Sigmoid colon (tissue), 7 donors: ENCODE results near the gene LDLRAD4. TPM values are rescaled to one million over a fixed set of nuclear protein-coding genes. Genes with fewer than 3 reads are reported as not detected.

Source experiments
- DNase-seq: peaks from one replicate; pipeline ENCODE4 v3.0.0-alpha.2; 2019
- H3K27ac ChIP-seq, 4 donors: fragments of 200-600 bp; sonication (generic); one replicate each; pipeline ENCODE4 v1.5.1; 2016 to 2019; ENCODE audit warnings: mild to moderate bottlenecking in 1 of 4
- H3K27me3 ChIP-seq, 3 donors: fragments of 200-600 bp; sonication (generic); one replicate each; pipeline ENCODE4 v1.5.1; 2019; ENCODE audit warnings: mild to moderate bottlenecking in 1 of 3
- H3K36me3 ChIP-seq, 4 donors: fragments of 200-600 bp; sonication (generic); one replicate each; pipeline ENCODE4 v1.5.1; 2016 to 2019
- H3K4me1 ChIP-seq, 4 donors: fragments of 200-600 bp; sonication (generic); one replicate each; pipeline ENCODE4 v1.5.1; 2017 to 2019
- H3K4me3 ChIP-seq, 4 donors: fragments of 200-600 bp; sonication (generic); one replicate each; pipeline ENCODE4 v1.5.1; 2017 to 2019; ENCODE audit warnings: mild to moderate bottlenecking in 2 of 4, moderate library complexity in 1 of 4
- H3K9me3 ChIP-seq, 4 donors: fragments of 200-600 bp in 3 of 4; sonication (generic) in 3 of 4; one replicate each; pipeline versions ENCODE4 v1.5.1 to v1.6.1; 2013 to 2019
- EP300 ChIP-seq, 4 donors: sonication (generic); formaldehyde crosslinking; IDR thresholded peaks; one replicate each; pipeline ENCODE4 v1.6.1; 2017; ENCODE audit warnings: antibody characterized with exemption in 4 of 4
- POLR2A ChIP-seq, 2 donors: fragments of 450-650 bp; IDR thresholded peaks; one replicate each; pipeline ENCODE4 v1.6.1; 2016; ENCODE audit warnings: antibody characterized with exemption in 2 of 2, mild to moderate bottlenecking in 2 of 2, moderate library complexity in 2 of 2
- POLR2AphosphoS5 ChIP-seq, 4 donors: sonication (generic); formaldehyde crosslinking; IDR thresholded peaks; one replicate each; pipeline ENCODE4 v1.6.1; 2017; ENCODE audit warnings: antibody characterized with exemption in 4 of 4
- WGBS, 2 donors: extraction: QIAGEN DNeasy Blood & Tissue Kit; methylation state at CpG; one replicate each; pipeline ENCODE4 v1.1.7; 2013; 5-methylcytosine and 5-hydroxymethylcytosine counted together
- intact Hi-C: fragments of 100-400 bp; cut with DNase I; formaldehyde crosslinking; loops from one replicate; pipeline ENCODE4 v1.15.1; 2023
- polyA plus RNA-seq, 3 donors: library from polyadenylated mRNA; stranded (reverse); fragments of 200-250 nt; gene quantifications; one replicate each; pipeline ENCODE4 v1.2.3, GENCODE V29; 2013
- total RNA-seq, 4 donors: library from RNA; depleted of rRNA; stranded (reverse); fragments of >200 nt; gene quantifications; one replicate each; pipeline ENCODE4 v1.1.0, GENCODE V29; 2016
- TF ChIP-seq, protein P1 (sequence below), 4 experiments: fragments of 450-650 bp in 3 of 4; fragments of 200-600 bp in 1 of 4; IDR thresholded peaks; one replicate each; pipeline ENCODE4 v1.5.1; 2016 to 2019; ENCODE audit warnings: antibody characterized with exemption in 4 of 4, mild to moderate bottlenecking in 3 of 4, moderate library complexity in 2 of 4
- donor health status: healthy with polysubstance abuse.
- donor health status: Bipolar disorder and iron deficiency.
- donor health status: healthy.

Gene LDLRAD4
- total and polyA plus RNA-seq, 7 donors, result 1.2 to 28.2 (median 17.2) TPM

DNA sequence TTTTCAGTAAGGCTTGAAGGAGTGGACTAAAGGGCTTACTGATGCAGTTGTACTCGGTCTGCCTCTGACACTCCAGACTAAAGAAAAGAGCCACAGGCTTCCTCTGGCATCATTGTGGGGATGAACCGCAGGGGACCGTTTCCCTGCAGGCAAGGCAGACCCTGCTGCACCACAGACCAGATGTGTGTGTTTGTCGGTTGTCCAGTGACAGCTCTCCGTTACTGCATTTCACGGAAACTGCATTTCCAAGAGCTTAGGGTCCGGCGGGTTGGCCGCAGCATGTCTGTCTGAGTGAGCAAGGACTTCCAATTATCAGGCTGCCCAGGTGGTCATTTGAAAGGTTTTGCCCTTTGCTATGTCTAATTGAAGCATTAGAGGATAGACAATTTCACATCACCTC is 409.7 kb downstream of the LDLRAD4 start:
- intact Hi-C loops, result loop anchor here (5.0 kb wide), 1 partner anchor 251 kb away; no protein-coding TSS in a partner anchor
- H3K27ac ChIP-seq, result no peak overlapping the region
- 73 to 88% methylated on average over 9 of the region's 9 CpGs for WGBS, 2 donors
- no peaks in the 10 kb centered on the region for H3K27me3 ChIP-seq
- no peak overlapping the region for H3K4me3 ChIP-seq
- H3K4me1 ChIP-seq, result peaks cover 0 to 7% (median 5%) of the 10 kb centered on the region in 4 donors
- no peaks in the 10 kb centered on the region for H3K9me3 ChIP-seq
- no peak for DNase-seq
- TF ChIP-seq EP300 (IDR thresholded peaks at IDR 0.05), result no peak
- H3K36me3 ChIP-seq, result no peaks in the 10 kb centered on the region

DNA sequence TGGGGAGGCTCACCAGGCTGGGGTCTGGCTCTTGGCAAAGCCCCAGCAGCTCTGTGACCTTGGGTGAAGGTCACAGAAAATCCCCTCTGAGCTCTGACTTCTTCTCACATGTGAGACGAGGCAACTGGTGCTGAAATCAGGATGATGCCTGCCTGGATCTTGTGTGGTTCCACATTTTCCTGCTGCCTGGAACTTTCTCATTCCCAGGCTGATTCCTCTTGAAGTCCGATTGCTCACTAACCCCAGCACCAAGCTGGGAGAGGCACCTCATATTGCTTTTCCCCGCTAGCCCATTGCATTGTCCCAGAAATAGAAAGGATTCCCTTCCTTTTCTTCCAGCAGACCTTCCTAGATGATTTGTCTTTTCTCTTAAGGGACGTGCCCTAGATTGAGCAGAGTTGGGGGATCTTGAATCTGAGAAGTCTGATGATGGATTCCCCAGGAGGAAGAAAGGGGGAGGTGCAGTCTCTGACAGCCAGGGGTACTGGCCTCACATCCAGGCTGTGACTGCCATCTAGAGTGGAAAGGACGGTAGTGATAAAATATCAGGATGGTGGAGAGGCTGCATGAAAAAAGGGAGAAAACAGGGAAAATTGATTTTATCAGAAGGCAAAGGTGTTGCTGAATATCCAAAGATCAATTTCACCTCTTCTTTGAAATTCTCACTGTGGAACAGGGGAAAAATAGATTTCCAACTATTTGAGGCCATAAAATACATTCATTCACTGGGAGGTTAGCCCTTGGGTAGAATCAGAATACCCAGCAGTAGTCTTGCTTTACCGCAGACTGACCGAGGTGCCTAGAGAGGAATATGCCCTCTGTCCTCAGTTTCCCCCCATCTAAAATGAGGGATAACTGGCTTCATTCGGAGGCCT is 411.5 kb downstream of the LDLRAD4 start:
- intact Hi-C loops, result loop anchor here (1.0 to 5.0 kb wide), 4 partner anchors 72 to 518 kb away; no protein-coding TSS in a partner anchor
- WGBS, 2 donors, result 60 to 65% methylated on average over 8 of the region's 8 CpGs
- TF ChIP-seq, protein P1, sequence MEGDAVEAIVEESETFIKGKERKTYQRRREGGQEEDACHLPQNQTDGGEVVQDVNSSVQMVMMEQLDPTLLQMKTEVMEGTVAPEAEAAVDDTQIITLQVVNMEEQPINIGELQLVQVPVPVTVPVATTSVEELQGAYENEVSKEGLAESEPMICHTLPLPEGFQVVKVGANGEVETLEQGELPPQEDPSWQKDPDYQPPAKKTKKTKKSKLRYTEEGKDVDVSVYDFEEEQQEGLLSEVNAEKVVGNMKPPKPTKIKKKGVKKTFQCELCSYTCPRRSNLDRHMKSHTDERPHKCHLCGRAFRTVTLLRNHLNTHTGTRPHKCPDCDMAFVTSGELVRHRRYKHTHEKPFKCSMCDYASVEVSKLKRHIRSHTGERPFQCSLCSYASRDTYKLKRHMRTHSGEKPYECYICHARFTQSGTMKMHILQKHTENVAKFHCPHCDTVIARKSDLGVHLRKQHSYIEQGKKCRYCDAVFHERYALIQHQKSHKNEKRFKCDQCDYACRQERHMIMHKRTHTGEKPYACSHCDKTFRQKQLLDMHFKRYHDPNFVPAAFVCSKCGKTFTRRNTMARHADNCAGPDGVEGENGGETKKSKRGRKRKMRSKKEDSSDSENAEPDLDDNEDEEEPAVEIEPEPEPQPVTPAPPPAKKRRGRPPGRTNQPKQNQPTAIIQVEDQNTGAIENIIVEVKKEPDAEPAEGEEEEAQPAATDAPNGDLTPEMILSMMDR (IDR thresholded peaks at IDR 0.05), result peak; percentile 78 to 95 (median 90)
- no peak for TF ChIP-seq EP300 (IDR thresholded peaks at IDR 0.05)
- peak in 1 of 4 donors; percentile 12 for TF ChIP-seq POLR2AphosphoS5 (IDR thresholded peaks at IDR 0.05)
- Histone ChIP-seq H3K27ac (peak overlapping the region in 3 of 4 donors; percentile 21 to 57 (median 36)), H3K27me3 (no peaks in the 10 kb centered on the region), H3K4me3 (no peak overlapping the region), H3K4me1 (peaks cover 0 to 7% (median 5%) of the 10 kb centered on the region in 4 donors), H3K36me3 (no peaks in the 10 kb centered on the region), H3K9me3 (no peaks in the 10 kb centered on the region)
- peak; percentile 80 for DNase-seq

DNA sequence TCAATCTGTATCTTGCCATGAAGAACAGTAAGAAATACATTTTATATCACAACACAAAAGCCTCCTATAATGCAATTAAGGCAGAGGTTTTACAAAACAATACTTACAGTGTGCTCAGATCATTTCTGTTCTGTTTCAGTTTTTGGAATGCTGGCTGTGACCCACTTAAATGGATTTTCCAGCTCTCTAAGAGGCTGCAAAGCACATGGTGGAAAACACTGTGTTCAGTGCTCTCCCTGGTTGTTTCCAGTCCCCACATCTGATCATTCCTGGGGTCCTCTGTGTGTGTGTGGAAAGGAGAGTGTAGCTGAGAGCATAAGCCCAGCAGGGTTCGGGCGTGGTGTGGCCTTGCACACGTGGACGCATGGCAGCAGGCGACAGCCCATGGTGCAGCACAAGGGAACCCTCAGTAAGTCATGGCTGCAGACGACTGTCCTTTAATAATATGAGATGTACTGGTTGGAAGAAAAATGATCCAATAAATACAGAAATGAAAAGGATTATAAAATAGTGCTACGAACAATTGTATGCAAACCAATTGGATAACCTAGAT is 412.2 kb downstream of the LDLRAD4 start:
- H3K36me3 ChIP-seq, result no peaks in the 10 kb centered on the region
- H3K4me1 ChIP-seq, result peaks cover 0 to 7% (median 5%) of the 10 kb centered on the region in 4 donors
- no peak overlapping the region for H3K27ac ChIP-seq
- no peaks in the 10 kb centered on the region for H3K27me3 ChIP-seq
- TF ChIP-seq, protein P1 (IDR thresholded peaks at IDR 0.05), result no peak
- no peak overlapping the region for H3K4me3 ChIP-seq
- intact Hi-C loops, result loop anchor here (1.0 to 5.0 kb wide), 3 partner anchors 72 to 518 kb away; no protein-coding TSS in a partner anchor
- no peak for DNase-seq
- no peaks in the 10 kb centered on the region for H3K9me3 ChIP-seq
- WGBS, 2 donors, result 91 to 93% methylated on average over 7 of the region's 7 CpGs

DNA sequence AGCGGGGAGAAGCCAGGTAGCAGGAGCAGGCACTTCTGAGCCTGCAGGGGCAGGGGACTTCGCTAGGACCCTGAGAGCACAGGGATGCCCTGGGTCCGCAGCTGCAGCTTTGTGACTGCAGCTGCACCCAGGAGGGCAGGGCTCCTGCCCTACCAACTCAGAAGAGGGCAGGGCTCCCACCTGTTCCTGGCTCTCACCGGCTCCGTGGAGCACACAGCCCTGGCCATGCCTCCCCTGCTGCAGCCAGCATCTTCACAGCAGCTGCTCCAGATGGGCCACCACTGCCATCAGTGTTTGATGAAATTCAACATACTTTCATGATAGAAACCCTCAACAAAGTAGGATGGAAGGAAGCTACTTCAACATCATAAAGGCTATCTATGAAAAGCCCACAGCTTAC is 415.1 kb downstream of the LDLRAD4 start:
- Histone ChIP-seq H3K27me3 (no peaks in the 10 kb centered on the region), H3K36me3 (no peaks in the 10 kb centered on the region), H3K4me3 (no peak overlapping the region), H3K27ac (no peak overlapping the region), H3K4me1 (peaks cover 0 to 7% (median 5%) of the 10 kb centered on the region in 4 donors), H3K9me3 (no peaks in the 10 kb centered on the region)
- DNase-seq, result no peak
- 90 to 98% methylated on average over 5 of the region's 5 CpGs for WGBS, 2 donors
- TF ChIP-seq EP300 (IDR thresholded peaks at IDR 0.05) (no peak), POLR2A (IDR thresholded peaks at IDR 0.05) (no peak), POLR2AphosphoS5 (IDR thresholded peaks at IDR 0.05) (no peak)
- TF ChIP-seq, protein P1 (IDR thresholded peaks at IDR 0.05), result no peak
- intact Hi-C loops, result loop anchor here (5.0 kb wide), 1 partner anchor 521 kb away; no protein-coding TSS in a partner anchor

DNA sequence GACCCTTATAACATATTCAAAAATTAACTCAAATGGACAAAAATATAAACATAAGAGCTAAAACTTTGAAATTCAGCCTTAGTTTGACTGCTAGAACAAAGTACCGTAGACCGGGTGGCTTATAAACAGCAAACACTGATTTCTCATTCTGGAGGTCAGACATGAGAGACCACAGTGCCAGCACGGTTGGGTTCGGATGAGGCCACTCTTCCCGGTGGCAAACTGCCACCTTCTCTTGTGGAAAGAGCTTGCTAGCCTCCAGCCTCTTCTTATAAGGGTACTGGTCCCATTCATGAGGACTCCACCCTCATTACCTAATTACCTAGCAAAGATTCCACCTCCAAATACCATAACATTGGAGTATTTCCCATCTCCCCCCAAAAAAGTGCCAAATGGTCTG is 416.5 kb downstream of the LDLRAD4 start:
- WGBS, 2 donors, result 89 to 94% methylated on average over 5 of the region's 5 CpGs
- Histone ChIP-seq H3K36me3 (no peaks in the 10 kb centered on the region), H3K4me3 (no peak overlapping the region), H3K27me3 (no peaks in the 10 kb centered on the region), H3K27ac (no peak overlapping the region), H3K4me1 (peaks cover 0 to 1% (median under 1%) of the 10 kb centered on the region in 4 donors), H3K9me3 (no peaks in the 10 kb centered on the region)
- no peak for DNase-seq
- intact Hi-C loops, result no loop called here
- TF ChIP-seq EP300 (IDR thresholded peaks at IDR 0.05), result no peak
- TF ChIP-seq POLR2A (IDR thresholded peaks at IDR 0.05), result no peak
- TF ChIP-seq, protein P1 (IDR thresholded peaks at IDR 0.05), result no peak
- no peak for TF ChIP-seq POLR2AphosphoS5 (IDR thresholded peaks at IDR 0.05)
